ELF-1 (cell line): ENCODE measurements around the gene ADGRB2.

ENCODE experiments used
- DNase-seq: peaks from one replicate; pipeline ENCODE4 v3.0.0-alpha.2; 2016; ENCODE audit warnings: low read depth, low spot score

Gene ADGRB2

GRCh38 chr1:31702836-31703404, 61.2 kb downstream of the ADGRB2 start:
- DNase-seq = no peak

- peak; percentile 70 for DNase-seq
Measured at GRCh38 chr1:31701091-31701736, 62.9 kb downstream of the ADGRB2 start.

GRCh38 chr1:31700468-31701090, 63.6 kb downstream of the ADGRB2 start:
- no peak for DNase-seq

GRCh38 chr1:31699341-31699891, 64.7 kb downstream of the ADGRB2 start:
- DNase-seq = no peak

GRCh38 chr1:31697369-31697984, 66.7 kb downstream of the ADGRB2 start:
- no peak for DNase-seq

GRCh38 chr1:31696242-31696641, 67.9 kb downstream of the ADGRB2 start:
- no peak for DNase-seq

- no peak for DNase-seq
Measured at GRCh38 chr1:31695327-31695726, 68.8 kb downstream of the ADGRB2 start.

- no peak for DNase-seq
Measured at GRCh38 chr1:31694964-31695313, 69.2 kb downstream of the ADGRB2 start.

GRCh38 chr1:31694069-31694963, 69.8 kb downstream of the ADGRB2 start:
- no peak for DNase-seq

- no peak for DNase-seq
Measured at GRCh38 chr1:31693231-31693630, 70.9 kb downstream of the ADGRB2 start.

- peak; percentile 86 for DNase-seq
Measured at GRCh38 chr1:31691951-31692350, 72.2 kb downstream of the ADGRB2 start.

GRCh38 chr1:31691446-31691845, 72.7 kb downstream of the ADGRB2 start:
- no peak for DNase-seq

GRCh38 chr1:31690921-31691320, 73.2 kb downstream of the ADGRB2 start:
- DNase-seq = no peak

GRCh38 chr1:31689854-31690253, 74.3 kb downstream of the ADGRB2 start:
- no peak for DNase-seq

- no peak for DNase-seq
Measured at GRCh38 chr1:31689379-31689778, 74.8 kb downstream of the ADGRB2 start.

GRCh38 chr1:31688233-31688918, 75.8 kb downstream of the ADGRB2 start:
- no peak for DNase-seq

- no peak for DNase-seq
Measured at GRCh38 chr1:31687601-31688000, 76.5 kb downstream of the ADGRB2 start.

GRCh38 chr1:31685795-31686194, 78.3 kb downstream of the ADGRB2 start:
- no peak for DNase-seq

- no peak for DNase-seq
Measured at GRCh38 chr1:31683997-31684396, 80.1 kb downstream of the ADGRB2 start.

- DNase-seq = peak; percentile 59
Measured at GRCh38 chr1:31681415-31681814, 82.7 kb downstream of the ADGRB2 start.

GRCh38 chr1:31679676-31680230, 84.4 kb downstream of the ADGRB2 start:
- no peak for DNase-seq
